Mucosa of stomach (tissue), 1 donor: Measurements from ENCODE around the gene NOL4L.

Experiments
- H3K27me3 ChIP-seq: one replicate; pipeline ENCODE4 v1.7.0; 2013; ENCODE audit warnings: mild to moderate bottlenecking, low read length; ENCODE audit not compliant: control insufficient read depth, insufficient read depth
- H3K36me3 ChIP-seq: one replicate; pipeline ENCODE4 v1.7.0; 2013; ENCODE audit warnings: low read length; ENCODE audit not compliant: control insufficient read depth, insufficient read depth
- H3K4me1 ChIP-seq: one replicate; pipeline ENCODE4 v1.7.0; 2013; ENCODE audit warnings: mild to moderate bottlenecking, low read length; ENCODE audit not compliant: control insufficient read depth, insufficient read depth
- H3K4me3 ChIP-seq: one replicate; pipeline ENCODE4 v1.7.0; 2013; ENCODE audit warnings: low read length
- H3K9ac ChIP-seq: one replicate; pipeline ENCODE4 v1.7.0; 2013; ENCODE audit warnings: mild to moderate bottlenecking, low read length, moderate library complexity
- H3K9me3 ChIP-seq: one replicate; pipeline ENCODE4 v1.7.0; 2013; ENCODE audit warnings: mild to moderate bottlenecking, low read length, moderate library complexity; ENCODE audit not compliant: control insufficient read depth
- donor health status: Pancreatic carcinoma.

NOL4L gene

GRCh38 chr20:32559753-32560380, 25.3 kb downstream of the NOL4L start:
- H3K4me3 ChIP-seq: no peak overlapping the region
- peaks cover 9% of the 10 kb centered on the region for H3K27me3 ChIP-seq
- no peaks in the 10 kb centered on the region for H3K9me3 ChIP-seq
- H3K36me3 ChIP-seq: no peaks in the 10 kb centered on the region
- no peak overlapping the region for H3K9ac ChIP-seq
- H3K4me1 ChIP-seq: no peaks in the 10 kb centered on the region

- Histone ChIP-seq H3K9ac (no peak overlapping the region), H3K4me3 (no peak overlapping the region), H3K9me3 (no peaks in the 10 kb centered on the region), H3K36me3 (no peaks in the 10 kb centered on the region), H3K4me1 (no peaks in the 10 kb centered on the region), H3K27me3 (peaks cover 9% of the 10 kb centered on the region)
Observed at GRCh38 chr20:32559205-32559752, 25.9 kb downstream of the NOL4L start.

GRCh38 chr20:32558526-32558925, 26.6 kb downstream of the NOL4L start:
- Histone ChIP-seq H3K4me1 (no peaks in the 10 kb centered on the region), H3K4me3 (no peak overlapping the region), H3K9me3 (no peaks in the 10 kb centered on the region), H3K9ac (no peak overlapping the region), H3K27me3 (peaks cover 9% of the 10 kb centered on the region), H3K36me3 (no peaks in the 10 kb centered on the region)

- Histone ChIP-seq H3K4me1 (no peaks in the 10 kb centered on the region), H3K27me3 (peaks cover 9% of the 10 kb centered on the region), H3K9me3 (no peaks in the 10 kb centered on the region), H3K36me3 (no peaks in the 10 kb centered on the region), H3K4me3 (no peak overlapping the region), H3K9ac (no peak overlapping the region)
Observed at GRCh38 chr20:32557319-32557718, 27.8 kb downstream of the NOL4L start.

- Histone ChIP-seq H3K27me3 (peaks cover 9% of the 10 kb centered on the region), H3K4me1 (no peaks in the 10 kb centered on the region), H3K4me3 (no peak overlapping the region), H3K9me3 (no peaks in the 10 kb centered on the region), H3K9ac (no peak overlapping the region), H3K36me3 (no peaks in the 10 kb centered on the region)
Observed at GRCh38 chr20:32556312-32557184, 28.6 kb downstream of the NOL4L start.

GRCh38 chr20:32555584-32555983, 29.5 kb downstream of the NOL4L start:
- no peak overlapping the region for H3K9ac ChIP-seq
- no peaks in the 10 kb centered on the region for H3K4me1 ChIP-seq
- no peaks in the 10 kb centered on the region for H3K36me3 ChIP-seq
- H3K27me3 ChIP-seq: peaks cover 4% of the 10 kb centered on the region
- H3K9me3 ChIP-seq: no peaks in the 10 kb centered on the region
- no peak overlapping the region for H3K4me3 ChIP-seq

- H3K4me1 ChIP-seq: no peaks in the 10 kb centered on the region
- peaks cover 3% of the 10 kb centered on the region for H3K27me3 ChIP-seq
- H3K9me3 ChIP-seq: no peaks in the 10 kb centered on the region
- H3K9ac ChIP-seq: no peak overlapping the region
- no peaks in the 10 kb centered on the region for H3K36me3 ChIP-seq
- no peak overlapping the region for H3K4me3 ChIP-seq
Observed at GRCh38 chr20:32554965-32555289, 30.2 kb downstream of the NOL4L start.

- no peaks in the 10 kb centered on the region for H3K4me1 ChIP-seq
- no peak overlapping the region for H3K4me3 ChIP-seq
- H3K9ac ChIP-seq: no peak overlapping the region
- H3K9me3 ChIP-seq: no peaks in the 10 kb centered on the region
- no peaks in the 10 kb centered on the region for H3K27me3 ChIP-seq
- no peaks in the 10 kb centered on the region for H3K36me3 ChIP-seq
Observed at GRCh38 chr20:32553618-32554017, 31.5 kb downstream of the NOL4L start.

- no peak overlapping the region for H3K9ac ChIP-seq
Observed at GRCh38 chr20:32551693-32552092, 33.4 kb downstream of the NOL4L start.

GRCh38 chr20:32549842-32550241, 35.3 kb downstream of the NOL4L start:
- Histone ChIP-seq H3K9ac (no peak overlapping the region), H3K9me3 (no peaks in the 10 kb centered on the region), H3K36me3 (no peaks in the 10 kb centered on the region), H3K4me1 (no peaks in the 10 kb centered on the region), H3K27me3 (no peaks in the 10 kb centered on the region), H3K4me3 (no peak overlapping the region)

More at GRCh38 chr20:32551693-32552092, 33.4 kb downstream of the NOL4L start:
- Histone ChIP-seq H3K4me1 (no peaks in the 10 kb centered on the region), H3K36me3 (no peaks in the 10 kb centered on the region), H3K27me3 (no peaks in the 10 kb centered on the region), H3K9me3 (no peaks in the 10 kb centered on the region), H3K4me3 (no peak overlapping the region)

GRCh38 chr20:32547753-32548034, 37.4 kb downstream of the NOL4L start:
- Histone ChIP-seq H3K27me3 (no peaks in the 10 kb centered on the region), H3K4me1 (no peaks in the 10 kb centered on the region)

GRCh38 chr20:32546918-32547752, 38.0 kb downstream of the NOL4L start:
- Histone ChIP-seq H3K4me3 (no peak overlapping the region), H3K9me3 (no peaks in the 10 kb centered on the region), H3K9ac (no peak overlapping the region), H3K27me3 (no peaks in the 10 kb centered on the region), H3K36me3 (no peaks in the 10 kb centered on the region), H3K4me1 (no peaks in the 10 kb centered on the region)

More at GRCh38 chr20:32547753-32548034, 37.4 kb downstream of the NOL4L start:
- H3K4me3 ChIP-seq: no peak overlapping the region
- H3K36me3 ChIP-seq: no peaks in the 10 kb centered on the region
- H3K9ac ChIP-seq: no peak overlapping the region
- H3K9me3 ChIP-seq: no peaks in the 10 kb centered on the region
